Measurements from ENCODE around the gene DCBLD1. TPM values are rescaled to one million over a fixed set of nuclear protein-coding genes. Genes with fewer than 3 reads are reported as not detected.

Gene DCBLD1
- total RNA-seq, 1 experiment from 2014 or later: 6.1 TPM

DNA sequence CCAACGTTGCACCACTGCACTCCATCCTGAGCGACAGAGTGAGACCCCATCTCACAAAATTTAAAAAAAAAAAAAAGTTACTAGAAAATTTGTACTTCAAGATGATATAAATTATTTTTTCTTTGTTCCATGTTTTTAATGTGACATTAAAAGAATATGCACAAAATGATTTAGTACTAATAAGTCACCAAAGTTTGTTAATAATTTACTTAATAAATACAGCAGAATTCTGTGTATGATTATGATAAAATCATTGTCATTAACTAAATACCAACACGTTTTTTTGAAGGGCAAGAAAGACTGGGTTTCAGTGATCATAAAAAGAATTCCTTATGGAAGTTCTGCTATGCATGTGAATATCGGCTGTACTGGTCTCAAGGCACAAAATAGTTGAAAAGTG, 91.7 kb downstream of the DCBLD1 start:
- no peaks in the 10 kb centered on the region for H3K79me2 ChIP-seq (ENCODE audit: low read depth)
- DNase-seq: no peak
- H3K4me3 ChIP-seq: no peak overlapping the region
- intact Hi-C loops (cut with micrococcal nuclease; ENCODE audit: unreplicated experiment): no loop called here
- H3K4me1 ChIP-seq (replicated peaks; ENCODE audit: insufficient read depth): no peaks in the 10 kb centered on the region
- no peaks in the 10 kb centered on the region for H3F3A ChIP-seq (ENCODE audit: insufficient read depth, low read depth)
- peaks cover 42% of the 10 kb centered on the region for H3K36me3 ChIP-seq (ENCODE audit: low read depth)
- ChIA-PET CTCF (interaction anchor here (0.7 kb wide), 1 partner anchor 126 kb away, joined by 3 read pairs; no protein-coding TSS in a partner anchor), POLR2A (ENCODE audit: unreplicated experiment) (no interaction called here)
- no peak overlapping the region for H3K4me2 ChIP-seq
- no peak overlapping the region for H3K27ac ChIP-seq
- TF ChIP-seq, protein P1, sequence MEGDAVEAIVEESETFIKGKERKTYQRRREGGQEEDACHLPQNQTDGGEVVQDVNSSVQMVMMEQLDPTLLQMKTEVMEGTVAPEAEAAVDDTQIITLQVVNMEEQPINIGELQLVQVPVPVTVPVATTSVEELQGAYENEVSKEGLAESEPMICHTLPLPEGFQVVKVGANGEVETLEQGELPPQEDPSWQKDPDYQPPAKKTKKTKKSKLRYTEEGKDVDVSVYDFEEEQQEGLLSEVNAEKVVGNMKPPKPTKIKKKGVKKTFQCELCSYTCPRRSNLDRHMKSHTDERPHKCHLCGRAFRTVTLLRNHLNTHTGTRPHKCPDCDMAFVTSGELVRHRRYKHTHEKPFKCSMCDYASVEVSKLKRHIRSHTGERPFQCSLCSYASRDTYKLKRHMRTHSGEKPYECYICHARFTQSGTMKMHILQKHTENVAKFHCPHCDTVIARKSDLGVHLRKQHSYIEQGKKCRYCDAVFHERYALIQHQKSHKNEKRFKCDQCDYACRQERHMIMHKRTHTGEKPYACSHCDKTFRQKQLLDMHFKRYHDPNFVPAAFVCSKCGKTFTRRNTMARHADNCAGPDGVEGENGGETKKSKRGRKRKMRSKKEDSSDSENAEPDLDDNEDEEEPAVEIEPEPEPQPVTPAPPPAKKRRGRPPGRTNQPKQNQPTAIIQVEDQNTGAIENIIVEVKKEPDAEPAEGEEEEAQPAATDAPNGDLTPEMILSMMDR (conservative IDR thresholded peaks at IDR 0.05): no peak
- TF ChIP-seq EZH2 (IDR thresholded peaks at IDR 0.05; ENCODE audit: low read depth): no peak
- peaks cover under 1% of the 10 kb centered on the region; the same call in 1 of the 2 replicates for H4K20me1 ChIP-seq (ENCODE audit: insufficient read depth)
- no peaks in the 10 kb centered on the region for H3K9me3 ChIP-seq (ENCODE audit: insufficient read depth, low read depth)
- H2AFZ ChIP-seq: no peak overlapping the region
- no peaks in the 10 kb centered on the region for H3K27me3 ChIP-seq (ENCODE audit: insufficient read depth, low read depth)
- BruUV-seq (replicated peaks): no TSS peak
- H3K9me2 ChIP-seq (ENCODE audit: insufficient read depth): peaks cover 4% of the 10 kb centered on the region; the same call in 1 of the 2 replicates

DNA sequence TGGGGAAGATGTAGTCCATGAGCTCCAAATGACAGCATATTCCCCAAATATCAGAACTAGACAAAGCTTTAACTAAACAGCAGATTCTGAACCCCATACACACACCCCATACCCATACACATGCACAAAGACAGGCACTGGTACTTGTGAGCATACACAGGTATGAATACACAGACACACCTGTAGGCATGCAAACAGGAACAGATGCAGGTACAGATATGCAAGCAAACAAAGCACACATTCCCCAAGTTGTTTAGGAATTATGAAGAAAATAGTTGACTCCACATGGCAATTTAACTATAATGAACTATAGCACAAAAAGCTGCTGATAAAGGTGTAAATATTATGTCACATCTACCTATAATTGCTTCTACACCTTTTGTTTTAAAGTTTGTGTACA, 103.2 kb downstream of the DCBLD1 start:
- POLR2A ChIA-PET (ENCODE audit: unreplicated experiment): no interaction called here
- CTCF ChIA-PET: no interaction called here

DNA sequence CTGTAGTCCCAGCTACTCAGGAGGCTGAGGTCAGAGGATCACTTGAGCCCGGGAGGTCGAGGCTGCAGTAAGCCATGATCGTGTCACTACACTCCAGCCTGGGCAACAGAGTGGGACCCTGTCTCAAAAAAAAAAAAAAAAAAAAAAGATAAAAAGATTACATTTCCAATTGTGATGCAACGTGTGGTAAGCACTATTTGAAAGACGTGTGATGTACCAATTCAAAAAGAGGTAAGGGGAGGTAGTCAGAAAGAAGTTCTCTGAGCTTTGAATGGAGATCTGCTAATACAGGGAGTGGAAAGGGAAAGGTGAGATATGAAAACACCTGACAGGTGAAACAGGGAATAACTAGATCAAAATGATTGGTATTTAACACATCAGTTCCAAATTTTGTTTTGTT, 108.0 kb downstream of the DCBLD1 start:
- no peak overlapping the region for H3K4me2 ChIP-seq
- 0 out of 2 replicates have a peak, but pooled peaks cover 7% of the 10 kb centered on the region for H4K20me1 ChIP-seq (ENCODE audit: insufficient read depth)
- peaks cover 6% of the 10 kb centered on the region for H3K36me3 ChIP-seq (ENCODE audit: low read depth)
- ChIA-PET POLR2A (ENCODE audit: unreplicated experiment) (no interaction called here), CTCF (no interaction called here)
- H3F3A ChIP-seq (ENCODE audit: insufficient read depth, low read depth): no peaks in the 10 kb centered on the region
- H3K4me3 ChIP-seq: no peak overlapping the region
- TF ChIP-seq EZH2 (IDR thresholded peaks at IDR 0.05; ENCODE audit: low read depth): no peak
- TF ChIP-seq, protein P1 (conservative IDR thresholded peaks at IDR 0.05): no peak
- no peak overlapping the region for H3K27ac ChIP-seq
- H3K27me3 ChIP-seq (ENCODE audit: insufficient read depth, low read depth): no peaks in the 10 kb centered on the region
- no peaks in the 10 kb centered on the region for H3K4me1 ChIP-seq (replicated peaks; ENCODE audit: insufficient read depth)
- no TSS peak for BruUV-seq (replicated peaks)
- H3K79me2 ChIP-seq (ENCODE audit: low read depth): peaks cover 49% of the 10 kb centered on the region
- H3K9me2 ChIP-seq (ENCODE audit: insufficient read depth): no peaks in the 10 kb centered on the region
- intact Hi-C loops (cut with micrococcal nuclease; ENCODE audit: unreplicated experiment): no loop called here
- peaks cover 4% of the 10 kb centered on the region; the same call in 1 of the 2 replicates for H3K9me3 ChIP-seq (ENCODE audit: insufficient read depth, low read depth)
- H2AFZ ChIP-seq: no peak overlapping the region
- no peak for DNase-seq

More for the DNA sequence above, 103.2 kb downstream of the DCBLD1 start:
- Histone ChIP-seq H3K4me2 (no peak overlapping the region), H3K79me2 (ENCODE audit: low read depth) (peaks cover 33% of the 10 kb centered on the region), H4K20me1 (ENCODE audit: insufficient read depth) (no peaks in the 10 kb centered on the region), H3K4me3 (no peak overlapping the region), H3K9me2 (ENCODE audit: insufficient read depth) (no peaks in the 10 kb centered on the region), H3K27ac (no peak overlapping the region), H3K9me3 (ENCODE audit: insufficient read depth, low read depth) (no peaks in the 10 kb centered on the region), H2AFZ (no peak overlapping the region), H3F3A (ENCODE audit: insufficient read depth, low read depth) (no peaks in the 10 kb centered on the region), H3K36me3 (ENCODE audit: low read depth) (peaks cover 9% of the 10 kb centered on the region), H3K27me3 (ENCODE audit: insufficient read depth, low read depth) (no peaks in the 10 kb centered on the region), H3K4me1 (replicated peaks; ENCODE audit: insufficient read depth) (no peaks in the 10 kb centered on the region)
- TF ChIP-seq EZH2 (IDR thresholded peaks at IDR 0.05; ENCODE audit: low read depth): no peak
- TF ChIP-seq, protein P1 (conservative IDR thresholded peaks at IDR 0.05): no peak
- no peak for DNase-seq
- no TSS peak for BruUV-seq (replicated peaks)
- intact Hi-C loops (cut with micrococcal nuclease; ENCODE audit: unreplicated experiment): no loop called here
